GM23338 (cell line): ENCODE data around the gene VOPP1. TPM values are rescaled to one million over a fixed set of nuclear protein-coding genes. Genes with fewer than 3 reads are reported as not detected.

Experiments
- ATAC-seq: fragments of 200-7000 bp; cut with Tn5 transposase; 3 replicates; pipeline ENCODE4 v1.9.1; 2020
- DNase-seq: peaks from one replicate; pipeline ENCODE4 v3.0.0-alpha.2; 2015; ENCODE audit warnings: low spot score
- H2AFZ ChIP-seq: fragments of 200-600 bp; sonication (generic); 2 replicates; pipeline ENCODE4 v1.8.0; 2016; ENCODE audit warnings: antibody characterized with exemption, mild to moderate bottlenecking, moderate library complexity
- H3F3A ChIP-seq: fragments of 200-600 bp; sonication (generic); replicated peaks from 2 replicates; pipeline ENCODE4 v1.8.0; 2017; ENCODE audit warnings: antibody characterized with exemption, mixed run types, low read depth
- H3K27ac ChIP-seq: fragments of 200-600 bp; sonication (generic); 2 replicates; pipeline ENCODE4 v1.6.1; 2016; ENCODE audit warnings: low read depth
- H3K27me3 ChIP-seq: fragments of 200-600 bp; sonication (generic); 2 replicates; pipeline ENCODE4 v1.8.0; 2016; ENCODE audit warnings: mild to moderate bottlenecking, mixed run types, moderate library complexity; ENCODE audit not compliant: insufficient read depth
- H3K36me3 ChIP-seq: fragments of 200-600 bp; sonication (generic); 2 replicates; pipeline ENCODE4 v1.8.0; 2016; ENCODE audit warnings: mild to moderate bottlenecking; ENCODE audit not compliant: insufficient read depth
- H3K4me1 ChIP-seq: fragments of 200-600 bp; sonication (generic); 2 replicates; pipeline ENCODE4 v1.8.0; 2016; ENCODE audit warnings: mild to moderate bottlenecking, moderate library complexity; ENCODE audit not compliant: insufficient read depth
- H3K4me2 ChIP-seq: fragments of 200-600 bp; sonication (generic); 2 replicates; pipeline ENCODE4 v1.7.1; 2017; ENCODE audit warnings: mixed run types
- H3K4me3 ChIP-seq: fragments of 200-600 bp; sonication (generic); 2 replicates; pipeline ENCODE4 v1.6.1; 2016; ENCODE audit warnings: mixed run types
- H3K79me2 ChIP-seq: fragments of 200-600 bp; sonication (generic); replicated peaks from 2 replicates; pipeline ENCODE4 v1.8.0; 2017; ENCODE audit warnings: mild to moderate bottlenecking; ENCODE audit not compliant: insufficient read depth
- H3K9me2 ChIP-seq: fragments of 200-600 bp; sonication (generic); 2 replicates; pipeline ENCODE4 v1.8.0; 2017; ENCODE audit not compliant: insufficient read depth
- H4K20me1 ChIP-seq: fragments of 200-600 bp; sonication (generic); replicated peaks from 2 replicates; pipeline ENCODE4 v1.8.0; 2017; ENCODE audit warnings: mild to moderate bottlenecking; ENCODE audit not compliant: insufficient read depth
- H3K27ac Mint-ChIP-seq: 2 replicates; pipeline ENCODE4 v1.8.0; 2020; ENCODE audit warnings: inconsistent platforms, mild to moderate bottlenecking, moderate library complexity, mixed read lengths
- H3K27me3 Mint-ChIP-seq: 3 replicates; pipeline ENCODE4 v1.8.0; 2022; ENCODE audit warnings: low read depth, mild to moderate bottlenecking, moderate library complexity, mixed read lengths, inconsistent platforms; ENCODE audit not compliant: insufficient read depth, poor library complexity
- H3K36me3 Mint-ChIP-seq: 3 replicates; pipeline ENCODE4 v1.8.0; 2021; ENCODE audit warnings: low read depth, mild to moderate bottlenecking, inconsistent platforms, moderate library complexity, mixed read lengths
- H3K4me1 Mint-ChIP-seq: 3 replicates; pipeline ENCODE4 v1.8.0; 2020; ENCODE audit warnings: mild to moderate bottlenecking, inconsistent platforms, mixed read lengths
- H3K4me3 Mint-ChIP-seq: 3 replicates; pipeline ENCODE4 v1.8.0; 2021; ENCODE audit warnings: moderate library complexity, mild to moderate bottlenecking, inconsistent platforms, mixed read lengths
- H3K9me3 Mint-ChIP-seq: 3 replicates; pipeline ENCODE4 v1.8.0; 2020; ENCODE audit warnings: moderate library complexity, mild to moderate bottlenecking, inconsistent platforms, mixed read lengths
- CREB1 ChIP-seq: fragments of 250-450 bp; sonication (Bioruptor Pico); IDR thresholded peaks from 2 replicates; pipeline ENCODE4 v1.5.0; 2020; ENCODE audit warnings: low read depth, mild to moderate bottlenecking, moderate library complexity
- CTCF ChIP-seq, 2 experiments: fragments of 200-600 bp in 1 of 2; sonication (generic) in 1 of 2; conservative IDR thresholded peaks; 2 replicates each; pipeline versions ENCODE4 v1.5.1 to v1.6.1; 2016 to 2017; ENCODE audit warnings: antibody characterized with exemption in 2 of 2, low read depth in 2 of 2, mild to moderate bottlenecking in 2 of 2, moderate library complexity in 1 of 2
- EZH2phosphoT487 ChIP-seq: fragments of 200-600 bp; sonication (generic); IDR thresholded peaks from one replicate; pipeline ENCODE4 v1.8.1; 2018; ENCODE audit warnings: antibody characterized with exemption; ENCODE audit not compliant: unreplicated experiment
- JUNB ChIP-seq: IDR thresholded peaks from one replicate; pipeline ENCODE4 v1.6.1; 2016; ENCODE audit warnings: antibody characterized with exemption; ENCODE audit not compliant: unreplicated experiment
- NANOG ChIP-seq: IDR thresholded peaks from 2 replicates; pipeline ENCODE4 v1.6.1; 2016; ENCODE audit warnings: antibody characterized with exemption, borderline replicate concordance
- REST ChIP-seq: IDR thresholded peaks from one replicate; pipeline ENCODE4 v1.6.1; 2018; ENCODE audit warnings: antibody characterized with exemption; ENCODE audit not compliant: unreplicated experiment
- polyA plus RNA-seq: library from polyadenylated mRNA; unstranded; fragments of >200 nt; fragmentation: Nextera tagmentation; extraction: Ambion mirVana; gene quantifications from 2 replicates; pipeline ENCODE4 v1.2.1, GENCODE V29; 2016
- total RNA-seq: library from RNA; depleted of rRNA; stranded (reverse); fragments of >200 nt; shearing (Covaris generic); gene quantifications from 2 replicates; pipeline ENCODE4 v1.2.3, GENCODE V29; 2014

Gene VOPP1
- total and polyA plus RNA-seq, 2 experiments from 2014 or later, result 28.2 to 73.7 TPM

GRCh38 chr7:55550010-55550663 lies 22.2 kb downstream of the VOPP1 start:
- H3K9me3 Mint-ChIP-seq, result no peaks in the 10 kb centered on the region
- peaks cover 5% of the 10 kb centered on the region; the same call in 1 of the 3 replicates for H3K36me3 Mint-ChIP-seq
- no peaks in the 10 kb centered on the region for H3F3A ChIP-seq
- TF ChIP-seq CREB1 (CRISPR knock-in tag) (no peak), EZH2phosphoT487 (no peak), NANOG (no peak), JUNB (no peak), CTCF (conservative IDR thresholded peaks at IDR 0.05; ENCODE audit: low read depth in 2 of 2) (peak; percentile 48 to 54)
- no peaks in the 10 kb centered on the region; the same call in none of the 2 replicates for H3K36me3 ChIP-seq
- H3K4me1 ChIP-seq, result peaks cover 76% of the 10 kb centered on the region
- peaks cover 43% of the 10 kb centered on the region for H4K20me1 ChIP-seq
- H3K4me1 Mint-ChIP-seq, result peaks cover 88% of the 10 kb centered on the region
- H3K4me3 ChIP-seq, result no peak overlapping the region
- peaks cover 99% of the 10 kb centered on the region for H3K79me2 ChIP-seq
- no peaks in the 10 kb centered on the region for H3K9me2 ChIP-seq
- no peak overlapping the region; the same call in 1 of the 2 replicates for H3K27ac ChIP-seq
- peaks cover 21% of the 10 kb centered on the region for H3K27me3 Mint-ChIP-seq
- H3K4me3 Mint-ChIP-seq, result no peak overlapping the region
- H2AFZ ChIP-seq, result no peak overlapping the region
- H3K4me2 ChIP-seq, result 0 out of 2 replicates have a peak overlapping the region, but pooled peaks have one; percentile 29
- no peaks in the 10 kb centered on the region for H3K27me3 ChIP-seq
- H3K27ac Mint-ChIP-seq, result no peak overlapping the region
- ATAC-seq (no peak), DNase-seq (no peak)

GRCh38 chr7:55549457-55549856 lies 22.8 kb downstream of the VOPP1 start:
- H2AFZ ChIP-seq, result no peak overlapping the region
- Mint-ChIP-seq H3K27ac (peak overlapping the region; percentile 52; the same call in 1 of the 2 replicates), H3K9me3 (no peaks in the 10 kb centered on the region), H3K36me3 (peaks cover 6% of the 10 kb centered on the region; the same call in 2 of the 3 replicates), H3K4me1 (peaks cover 83% of the 10 kb centered on the region), H3K4me3 (no peak overlapping the region; the same call in 2 of the 3 replicates), H3K27me3 (peaks cover 19% of the 10 kb centered on the region)
- H3K9me2 ChIP-seq, result no peaks in the 10 kb centered on the region
- H3K36me3 ChIP-seq, result no peaks in the 10 kb centered on the region; the same call in none of the 2 replicates
- no peaks in the 10 kb centered on the region for H3F3A ChIP-seq
- H4K20me1 ChIP-seq, result peaks cover 43% of the 10 kb centered on the region
- no peak overlapping the region for H3K4me3 ChIP-seq
- H3K4me1 ChIP-seq, result peaks cover 70% of the 10 kb centered on the region
- no peak overlapping the region; the same call in 1 of the 2 replicates for H3K27ac ChIP-seq
- H3K4me2 ChIP-seq, result 0 out of 2 replicates have a peak overlapping the region, but pooled peaks have one; percentile 29
- no peaks in the 10 kb centered on the region for H3K27me3 ChIP-seq
- peaks cover 100% of the 10 kb centered on the region for H3K79me2 ChIP-seq
- DNase-seq, result no peak
- ATAC-seq, result no peak
- no peak for TF ChIP-seq REST
- TF ChIP-seq CTCF (conservative IDR thresholded peaks at IDR 0.05; ENCODE audit: low read depth in 2 of 2), result no peak
- no peak for TF ChIP-seq JUNB
